Body of pancreas (tissue), 4 donors: ENCODE measurements around the gene MDH2. TPM values are rescaled to one million over a fixed set of nuclear protein-coding genes. Genes with fewer than 3 reads are reported as not detected.
"Not testable (repeated sequence)": the region's sequence is repeated elsewhere in the genome, so short reads cannot be mapped to it uniquely, and the experiment has no call there.

Experiments used
- ATAC-seq: fragments of 150-250 bp; one replicate; pipeline ENCODE4 v1.9.1; 2016
- DNase-seq, 4 donors: peaks; one replicate each; pipeline ENCODE4 v3.0.0-alpha.2; 2019
- H3K27ac ChIP-seq, 4 donors: fragments of 200-600 bp; sonication (generic); 1 replicate in 3 of 4; 2 replicates in 1 of 4; pipeline versions ENCODE4 v1.5.1 to v1.6.1; 2016 to 2019; ENCODE audit warnings: mild to moderate bottlenecking in 1 of 4, mixed read lengths in 1 of 4, moderate library complexity in 1 of 4
- H3K27me3 ChIP-seq, 2 donors: fragments of 200-600 bp; sonication (generic); one replicate each; pipeline ENCODE4 v1.6.0; 2016; ENCODE audit warnings: mild to moderate bottlenecking in 1 of 2
- H3K36me3 ChIP-seq, 2 donors: fragments of 200-600 bp; sonication (generic); replicated peaks in 1 of 2; 2 replicates each; pipeline ENCODE4 v1.5.1; 2016; ENCODE audit warnings: low read depth in 2 of 2; ENCODE audit not compliant: insufficient read depth in 1 of 2
- H3K4me1 ChIP-seq: fragments of 200-600 bp; sonication (generic); one replicate; pipeline ENCODE4 v1.6.0; 2016
- H3K4me3 ChIP-seq, 2 donors: fragments of 200-600 bp; sonication (generic); 1 replicate in 1 of 2; 2 replicates in 1 of 2; pipeline ENCODE4 v1.5.1; 2016 to 2019
- H3K9me3 ChIP-seq, 3 donors: fragments of 200-600 bp; sonication (generic); 1 replicate in 2 of 3; 2 replicates in 1 of 3; pipeline ENCODE4 v1.5.1; 2016
- POLR2A ChIP-seq, 3 donors: fragments of 450-650 bp; IDR thresholded peaks; one replicate each; pipeline ENCODE4 v1.6.1; 2016; ENCODE audit warnings: antibody characterized with exemption in 3 of 3, mild to moderate bottlenecking in 2 of 3
- WGBS, 2 donors: methylation state at CpG; one replicate each; pipeline ENCODE4 v1.1.5; 2017; 5-methylcytosine and 5-hydroxymethylcytosine counted together
- intact Hi-C: fragments of 100-400 bp; cut with DNase I; formaldehyde crosslinking; loops from one replicate; pipeline ENCODE4 v1.15.1; 2023
- total RNA-seq, 2 donors: library from RNA; depleted of rRNA; stranded (reverse); fragments of >200 nt; gene quantifications; one replicate each; pipeline ENCODE4 v1.1.0, GENCODE V29; 2016
- TF ChIP-seq, protein P1 (sequence below), 7 experiments: fragments of 450-650 bp in 4 of 7; fragments of 200-600 bp in 3 of 7; sonication (generic) in 3 of 7; IDR thresholded peaks; one replicate each; pipeline ENCODE4 v1.5.1; 2016 to 2019; ENCODE audit warnings: antibody characterized with exemption in 7 of 7

Gene MDH2
- total RNA-seq, 2 donors from 2014 or later = 56.6 to 67.2 TPM

DNA sequence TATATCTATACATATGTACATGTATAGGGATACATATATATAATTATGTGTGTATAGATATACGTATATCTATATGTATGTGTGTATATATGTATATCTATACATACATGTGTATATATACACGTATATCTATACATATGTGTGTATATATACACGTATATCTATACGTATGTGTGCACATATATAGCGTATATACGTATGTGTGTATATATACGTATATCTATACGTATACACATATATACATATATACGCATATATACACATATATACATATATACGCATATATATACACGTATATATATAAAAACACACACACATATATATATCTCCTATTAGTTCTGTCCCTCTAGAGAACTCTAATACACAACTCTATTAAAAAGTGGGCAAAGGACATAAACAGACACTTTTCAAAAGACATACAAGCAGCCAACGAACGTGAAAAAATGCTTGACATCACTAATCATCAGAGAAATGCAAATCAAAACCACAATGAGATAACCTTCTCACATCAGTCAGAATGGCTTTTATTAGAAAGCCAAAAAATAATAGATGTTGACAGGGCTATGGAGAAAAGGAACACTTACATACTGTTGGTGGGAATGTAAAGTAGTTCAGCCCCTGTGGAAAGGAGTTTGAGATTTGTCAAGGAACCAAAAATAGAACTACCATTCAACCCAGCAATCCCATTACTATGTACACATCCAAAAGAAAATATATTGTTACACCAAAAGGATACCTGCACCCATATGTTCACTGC is 31.5 kb upstream of the MDH2 start:
- Histone ChIP-seq H3K27me3 (no peaks in the 10 kb centered on the region), H3K27ac (no peak overlapping the region), H3K9me3 (no peaks in the 10 kb centered on the region), H3K4me1 (no peaks in the 10 kb centered on the region), H3K4me3 (no peak overlapping the region), H3K36me3 (no peaks in the 10 kb centered on the region)
- intact Hi-C loops = loop anchor here (5.0 kb wide), 1 partner anchor 149 kb away; no protein-coding TSS in a partner anchor
- DNase-seq = no peak
- TF ChIP-seq, protein P1, sequence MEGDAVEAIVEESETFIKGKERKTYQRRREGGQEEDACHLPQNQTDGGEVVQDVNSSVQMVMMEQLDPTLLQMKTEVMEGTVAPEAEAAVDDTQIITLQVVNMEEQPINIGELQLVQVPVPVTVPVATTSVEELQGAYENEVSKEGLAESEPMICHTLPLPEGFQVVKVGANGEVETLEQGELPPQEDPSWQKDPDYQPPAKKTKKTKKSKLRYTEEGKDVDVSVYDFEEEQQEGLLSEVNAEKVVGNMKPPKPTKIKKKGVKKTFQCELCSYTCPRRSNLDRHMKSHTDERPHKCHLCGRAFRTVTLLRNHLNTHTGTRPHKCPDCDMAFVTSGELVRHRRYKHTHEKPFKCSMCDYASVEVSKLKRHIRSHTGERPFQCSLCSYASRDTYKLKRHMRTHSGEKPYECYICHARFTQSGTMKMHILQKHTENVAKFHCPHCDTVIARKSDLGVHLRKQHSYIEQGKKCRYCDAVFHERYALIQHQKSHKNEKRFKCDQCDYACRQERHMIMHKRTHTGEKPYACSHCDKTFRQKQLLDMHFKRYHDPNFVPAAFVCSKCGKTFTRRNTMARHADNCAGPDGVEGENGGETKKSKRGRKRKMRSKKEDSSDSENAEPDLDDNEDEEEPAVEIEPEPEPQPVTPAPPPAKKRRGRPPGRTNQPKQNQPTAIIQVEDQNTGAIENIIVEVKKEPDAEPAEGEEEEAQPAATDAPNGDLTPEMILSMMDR (IDR thresholded peaks at IDR 0.05) = no peak
- no peak for TF ChIP-seq POLR2A (IDR thresholded peaks at IDR 0.05)
- no peak for ATAC-seq
- WGBS, 2 donors = 85 to 90% methylated on average over 13 of the region's 13 CpGs

GRCh38 chr7:76018520-76018919 is 29.4 kb upstream of the MDH2 start:
- H3K27ac ChIP-seq, DNase-seq, H3K4me1 ChIP-seq, H3K36me3 ChIP-seq, H3K4me3 ChIP-seq, ATAC-seq, H3K27me3 ChIP-seq, H3K9me3 ChIP-seq: not testable (repeated sequence)
- intact Hi-C loops = loop anchor here (5.0 kb wide), 1 partner anchor 151 kb away; no protein-coding TSS in a partner anchor
- WGBS, 2 donors = 92 to 99% methylated on average over 4 of the region's 4 CpGs

DNA sequence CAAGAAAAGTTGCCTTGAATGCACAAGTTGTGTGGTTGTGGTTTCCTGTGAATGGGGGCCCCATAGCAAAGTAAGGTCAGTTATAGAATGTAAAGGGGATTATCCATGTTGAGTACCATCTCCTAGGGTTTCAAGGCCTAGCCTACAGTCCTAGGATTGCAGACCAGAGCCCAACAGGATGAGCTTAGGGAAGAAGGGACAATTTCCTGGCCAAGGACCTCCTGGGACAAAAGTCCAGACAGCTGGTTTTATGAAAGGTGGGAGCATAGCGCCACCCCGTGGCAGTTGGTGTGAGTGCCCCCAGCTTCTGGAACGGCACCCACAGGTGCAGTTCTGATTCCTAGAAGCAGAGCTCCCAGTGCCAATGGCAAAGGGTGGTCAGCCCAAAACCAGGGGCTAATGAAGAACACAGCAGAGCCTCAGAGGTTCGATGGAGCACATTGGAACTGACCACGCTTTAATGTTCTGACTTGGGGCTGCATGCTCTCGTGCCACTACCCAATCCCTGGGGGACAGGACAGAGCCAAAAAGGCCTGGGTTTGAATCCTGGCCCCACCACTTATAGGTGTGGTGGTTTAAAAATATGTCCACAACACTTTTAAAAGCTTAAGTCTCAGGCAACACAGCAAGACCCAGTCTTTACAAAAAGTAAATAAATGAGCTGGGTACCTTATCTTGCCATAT is 27.7 kb upstream of the MDH2 start:
- TF ChIP-seq, protein P1 (IDR thresholded peaks at IDR 0.05) = peak; percentile 80 to 90 (median 85)
- no peak for TF ChIP-seq POLR2A (IDR thresholded peaks at IDR 0.05)

GRCh38 chr7:76022026-76022780 is 25.7 kb upstream of the MDH2 start:
- intact Hi-C loops = no loop called here
- no peak for ATAC-seq
- 89 to 95% methylated on average over 6 to 7 of the region's 7 CpGs for WGBS, 2 donors

More for the DNA sequence above, 27.7 kb upstream of the MDH2 start:
- Histone ChIP-seq H3K27me3 (no peaks in the 10 kb centered on the region), H3K4me3 (no peak overlapping the region), H3K9me3 (no peaks in the 10 kb centered on the region), H3K36me3 (peaks cover 0 to 5% of the 10 kb centered on the region in 2 donors), H3K4me1 (no peaks in the 10 kb centered on the region), H3K27ac (no peak overlapping the region)
- 0 to 40% methylated on average over 2 to 6 of the region's 6 CpGs for WGBS, 2 donors
- peak; percentile 86 for ATAC-seq
- DNase-seq = peak; percentile 75 to 84 (median 80)
- intact Hi-C loops = no loop called here

More at GRCh38 chr7:76022026-76022780, 25.7 kb upstream of the MDH2 start:
- H3K27ac ChIP-seq = no peak overlapping the region
- no peak overlapping the region for H3K4me3 ChIP-seq
- no peaks in the 10 kb centered on the region for H3K9me3 ChIP-seq
- DNase-seq = no peak
- H3K27me3 ChIP-seq = no peaks in the 10 kb centered on the region
- H3K36me3 ChIP-seq = peaks cover 0 to 5% of the 10 kb centered on the region in 2 donors
- TF ChIP-seq, protein P1 (IDR thresholded peaks at IDR 0.05) = no peak
- no peak for TF ChIP-seq POLR2A (IDR thresholded peaks at IDR 0.05)
- H3K4me1 ChIP-seq = no peaks in the 10 kb centered on the region
